Measurements from ENCODE around the gene MAP2. TPM values are rescaled to one million over a fixed set of nuclear protein-coding genes. Genes with fewer than 3 reads are reported as not detected.

The MAP2 gene
- total and polyA plus RNA-seq, 2 of the 8 experiments (the other 6 are each of a cell fraction or from before 2014, with no cell fraction given) = 5.9 to 9.4 TPM

- Histone ChIP-seq H3K14ac (ENCODE audit: insufficient read length) (no peak overlapping the region), H3K27ac (ENCODE audit: low read depth, low read length) (no peak overlapping the region), H3K4me3 (ENCODE audit: extremely low read depth in 1 of 4, insufficient read depth in 2 of 4, low read depth in 3 of 4, low read length in 4 of 4) (no peak overlapping the region), H4K91ac (replicated peaks; ENCODE audit: insufficient read length, low read length) (no peak overlapping the region), H3K4me1 (replicated peaks in 1 of 4; ENCODE audit: control insufficient read depth in 3 of 4, insufficient read depth in 4 of 4, low read length in 3 of 4) (no peaks in the 10 kb centered on the region), H2AK5ac (ENCODE audit: low read depth, low read length) (no peak overlapping the region), H3K27me3 (replicated peaks in 1 of 4; ENCODE audit: control insufficient read depth in 3 of 4, extremely low read depth in 1 of 4, insufficient read depth in 3 of 4, low read length in 3 of 4) (no peaks in the 10 kb centered on the region), H3K18ac (ENCODE audit: extremely low read depth, low read length) (no peak overlapping the region), H3K9ac (replicated peaks in 1 of 4; ENCODE audit: extremely low read depth in 1 of 4, low read depth in 3 of 4, low read length in 3 of 4) (no peak overlapping the region), H3K79me1 (ENCODE audit: low read depth, low read length) (no peaks in the 10 kb centered on the region), H2AFZ (ENCODE audit: low read length) (no peak overlapping the region), H3K4ac (replicated peaks; ENCODE audit: insufficient read length, low read depth, low read length) (no peak overlapping the region), H2BK12ac (ENCODE audit: low read depth, low read length) (no peak overlapping the region), H3K56ac (replicated peaks; ENCODE audit: insufficient read length, low read depth, low read length) (no peak overlapping the region), H2BK20ac (ENCODE audit: low read length) (no peak overlapping the region), H2BK120ac (replicated peaks; ENCODE audit: low read depth, low read length) (no peak overlapping the region), H4K5ac (ENCODE audit: insufficient read length, low read depth, low read length) (no peak overlapping the region), H4K8ac (ENCODE audit: extremely low read depth, insufficient read depth, low read length) (no peak overlapping the region), H3K23ac (ENCODE audit: insufficient read length) (no peak overlapping the region), H3K23me2 (ENCODE audit: low read depth, low read length) (no peaks in the 10 kb centered on the region), H3K9me3 (ENCODE audit: insufficient read depth in 2 of 2, low read depth in 1 of 2, low read length in 1 of 2) (peaks cover 5 to 8% of the 10 kb centered on the region in 2 experiments; a peak in 3 of 4 replicates), H3K4me2 (ENCODE audit: insufficient read depth in 1 of 2, low read depth in 2 of 2, low read length in 2 of 2) (no peak overlapping the region), H3K79me2 (ENCODE audit: control insufficient read depth in 1 of 2, insufficient read depth in 2 of 2, low read length in 2 of 2) (no peaks in the 10 kb centered on the region), H2BK15ac (ENCODE audit: low read length) (no peak overlapping the region), H2BK5ac (ENCODE audit: low read depth, low read length) (no peak overlapping the region), H3K36me3 (ENCODE audit: control insufficient read depth in 2 of 4, insufficient read depth in 4 of 4, low read length in 3 of 4) (no peaks in the 10 kb centered on the region), H4K20me1 (replicated peaks in 1 of 2; ENCODE audit: control insufficient read depth in 1 of 2, insufficient read depth in 2 of 2, low read length in 2 of 2) (no peaks in the 10 kb centered on the region)
- 88% methylated on average over 4 of the region's 4 CpGs; no CpG with 5 or more reads in 1 of the 2 experiments for WGBS, 2 experiments (ENCODE audit: extremely low coverage in 1 of 2, insufficient coverage in 1 of 2, insufficient read length in 1 of 2, insufficient replicate concordance in 2 of 2, low coverage in 1 of 2, low lambda C conversion rate in 2 of 2, missing lambda C conversion rate in 1 of 2)
- POLR2A ChIA-PET (ENCODE audit: partially characterized antibody) = no interaction called here
- TF ChIP-seq GABPA (IDR thresholded peaks at IDR 0.05; ENCODE audit: borderline replicate concordance, insufficient read depth, low read length) (no peak), E2F6 (IDR thresholded peaks at IDR 0.05) (no peak), SAP30 (IDR thresholded peaks at IDR 0.05; ENCODE audit: insufficient read depth, insufficient replicate concordance, low read length) (no peak), YY1 (IDR thresholded peaks at IDR 0.05; ENCODE audit: low read depth, low read length) (no peak), POLR2A (IDR thresholded peaks at IDR 0.05; ENCODE audit: control extremely low read depth in 1 of 2, low read depth in 2 of 2, low read length in 2 of 2) (no peak), CBX8 (IDR thresholded peaks at IDR 0.05; ENCODE audit: borderline replicate concordance, low read depth, low read length) (no peak), SIX5 (IDR thresholded peaks at IDR 0.05; ENCODE audit: low read depth, low read length) (no peak), TBP (IDR thresholded peaks at IDR 0.05; ENCODE audit: low read depth, low read length) (no peak), RNF2 (IDR thresholded peaks at IDR 0.05; ENCODE audit: borderline replicate concordance, low read depth, low read length, missing control alignments, poor library complexity, severe bottlenecking) (no peak), RFX5 (IDR thresholded peaks at IDR 0.05; ENCODE audit: borderline replicate concordance, low read depth, low read length) (no peak)
- FAIRE-seq = no peak
- CTCF ChIA-PET (ENCODE audit: partially characterized antibody) = no interaction called here
- DNase-seq (ENCODE audit: low read depth in 1 of 2, low spot score in 2 of 2) = no peak
These were observed 72.2 kb downstream of the MAP2 start for GRCh38 chr2:209495855-209496585.

All from H1 (cell line).